SKM-1 treated with dmso at 0.1 percent for 144 hours (cell line): Measurements from ENCODE around the gene STK32C.

Source experiments
- DNase-seq: peaks from one replicate; lab custom pipeline; 2025; ENCODE audit not compliant: unreplicated experiment; lab: John Stamatoyannopoulos, UW

Gene STK32C

GRCh38 chr10:132249226-132249724 lies 58.5 kb downstream of the STK32C start:
- no peak for DNase-seq

- no peak for DNase-seq
These were observed 59.1 kb downstream of the STK32C start for GRCh38 chr10:132248455-132249225.

GRCh38 chr10:132247943-132248342 lies 59.8 kb downstream of the STK32C start:
- DNase-seq, result no peak

- DNase-seq, result no peak
These were observed 61.5 kb downstream of the STK32C start for GRCh38 chr10:132246296-132246695.

GRCh38 chr10:132245056-132245455 lies 62.7 kb downstream of the STK32C start:
- no peak for DNase-seq

GRCh38 chr10:132243626-132244025 lies 64.1 kb downstream of the STK32C start:
- DNase-seq, result no peak

GRCh38 chr10:132243141-132243540 lies 64.6 kb downstream of the STK32C start:
- no peak for DNase-seq

- no peak for DNase-seq
These were observed 65.5 kb downstream of the STK32C start for GRCh38 chr10:132242103-132242840.

- no peak for DNase-seq
These were observed 66.3 kb downstream of the STK32C start for GRCh38 chr10:132241496-132241895.

GRCh38 chr10:132241086-132241485 lies 66.7 kb downstream of the STK32C start:
- DNase-seq, result no peak

GRCh38 chr10:132240581-132240980 lies 67.2 kb downstream of the STK32C start:
- DNase-seq, result no peak

GRCh38 chr10:132240156-132240555 lies 67.6 kb downstream of the STK32C start:
- DNase-seq, result no peak

GRCh38 chr10:132239126-132240031 lies 68.4 kb downstream of the STK32C start:
- no peak for DNase-seq

GRCh38 chr10:132238371-132239125 lies 69.2 kb downstream of the STK32C start:
- no peak for DNase-seq

- no peak for DNase-seq
These were observed 69.9 kb downstream of the STK32C start for GRCh38 chr10:132237871-132238270.

- DNase-seq, result no peak
These were observed 70.4 kb downstream of the STK32C start for GRCh38 chr10:132237396-132237795.

- no peak for DNase-seq
These were observed 70.9 kb downstream of the STK32C start for GRCh38 chr10:132236881-132237280.

GRCh38 chr10:132236161-132236560 lies 71.6 kb downstream of the STK32C start:
- DNase-seq, result no peak

GRCh38 chr10:132234860-132235259 lies 72.9 kb downstream of the STK32C start:
- DNase-seq, result no peak

- DNase-seq, result no peak
These were observed 74.2 kb downstream of the STK32C start for GRCh38 chr10:132233501-132234085.
